ENCODE data around the gene KIF4A.
"Not testable (repeated sequence)": the region's sequence is repeated elsewhere in the genome, so short reads cannot be mapped to it uniquely, and the experiment has no call there.

KIF4A gene, protein sequence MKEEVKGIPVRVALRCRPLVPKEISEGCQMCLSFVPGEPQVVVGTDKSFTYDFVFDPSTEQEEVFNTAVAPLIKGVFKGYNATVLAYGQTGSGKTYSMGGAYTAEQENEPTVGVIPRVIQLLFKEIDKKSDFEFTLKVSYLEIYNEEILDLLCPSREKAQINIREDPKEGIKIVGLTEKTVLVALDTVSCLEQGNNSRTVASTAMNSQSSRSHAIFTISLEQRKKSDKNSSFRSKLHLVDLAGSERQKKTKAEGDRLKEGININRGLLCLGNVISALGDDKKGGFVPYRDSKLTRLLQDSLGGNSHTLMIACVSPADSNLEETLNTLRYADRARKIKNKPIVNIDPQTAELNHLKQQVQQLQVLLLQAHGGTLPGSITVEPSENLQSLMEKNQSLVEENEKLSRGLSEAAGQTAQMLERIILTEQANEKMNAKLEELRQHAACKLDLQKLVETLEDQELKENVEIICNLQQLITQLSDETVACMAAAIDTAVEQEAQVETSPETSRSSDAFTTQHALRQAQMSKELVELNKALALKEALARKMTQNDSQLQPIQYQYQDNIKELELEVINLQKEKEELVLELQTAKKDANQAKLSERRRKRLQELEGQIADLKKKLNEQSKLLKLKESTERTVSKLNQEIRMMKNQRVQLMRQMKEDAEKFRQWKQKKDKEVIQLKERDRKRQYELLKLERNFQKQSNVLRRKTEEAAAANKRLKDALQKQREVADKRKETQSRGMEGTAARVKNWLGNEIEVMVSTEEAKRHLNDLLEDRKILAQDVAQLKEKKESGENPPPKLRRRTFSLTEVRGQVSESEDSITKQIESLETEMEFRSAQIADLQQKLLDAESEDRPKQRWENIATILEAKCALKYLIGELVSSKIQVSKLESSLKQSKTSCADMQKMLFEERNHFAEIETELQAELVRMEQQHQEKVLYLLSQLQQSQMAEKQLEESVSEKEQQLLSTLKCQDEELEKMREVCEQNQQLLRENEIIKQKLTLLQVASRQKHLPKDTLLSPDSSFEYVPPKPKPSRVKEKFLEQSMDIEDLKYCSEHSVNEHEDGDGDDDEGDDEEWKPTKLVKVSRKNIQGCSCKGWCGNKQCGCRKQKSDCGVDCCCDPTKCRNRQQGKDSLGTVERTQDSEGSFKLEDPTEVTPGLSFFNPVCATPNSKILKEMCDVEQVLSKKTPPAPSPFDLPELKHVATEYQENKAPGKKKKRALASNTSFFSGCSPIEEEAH

DNA sequence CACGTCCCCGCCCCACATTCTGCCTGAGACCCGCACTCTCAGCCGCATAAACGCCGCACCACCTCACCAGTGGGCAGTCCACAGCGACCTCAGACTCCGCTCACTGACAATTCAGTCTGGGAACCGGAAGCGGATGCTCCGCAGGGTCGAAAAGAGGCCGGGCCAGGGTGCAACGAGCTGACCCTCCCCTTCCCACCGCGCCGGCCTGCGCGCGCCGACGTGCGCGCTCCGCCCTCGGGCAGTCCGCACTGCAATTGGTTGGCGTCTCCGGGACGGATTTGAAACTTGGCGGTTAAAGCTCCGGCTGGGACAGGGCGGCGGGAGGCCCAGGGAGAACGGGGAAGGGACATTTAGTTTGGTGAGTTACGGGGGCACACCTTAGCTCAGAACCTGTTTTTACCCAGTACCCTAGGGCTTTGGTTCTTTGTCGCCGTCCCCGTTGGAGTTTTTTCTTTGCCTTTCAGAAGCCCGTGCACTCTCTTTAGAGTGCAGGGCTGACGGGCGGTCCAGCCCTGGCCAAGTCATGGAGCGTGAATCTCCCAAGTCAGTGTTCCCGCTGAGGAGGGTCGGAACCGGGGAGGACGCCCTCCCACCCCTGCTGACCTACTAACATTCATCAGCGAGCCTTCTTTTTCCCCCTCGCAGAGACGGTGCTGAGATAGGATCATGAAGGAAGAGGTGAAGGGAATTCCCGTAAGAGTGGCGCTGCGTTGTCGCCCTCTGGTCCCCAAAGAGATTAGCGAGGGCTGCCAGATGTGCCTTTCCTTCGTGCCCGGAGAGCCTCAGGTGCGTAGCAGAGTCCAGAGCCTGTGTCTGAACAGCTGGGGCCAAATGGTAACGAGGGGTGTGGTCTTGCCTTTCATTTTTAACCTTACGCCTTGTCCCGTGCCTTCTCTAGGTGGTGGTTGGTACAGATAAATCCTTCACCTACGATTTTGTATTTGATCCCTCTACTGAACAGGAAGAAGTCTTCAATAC lies at the start of gene KIF4A, which contains the start of gene PDZD11:
KIF4A (plus strand) TSS at position 312 of the 978 bp plus-strand sequence; CDS start at position 667, 355 bp downstream.
PDZD11 (minus strand) TSS at position 135 of the 978 bp plus-strand sequence. CDS start 586 bp downstream, outside the sequence.
- peak; percentile 96 for DNase-seq (ENCODE audit: low spot score)

DNA sequence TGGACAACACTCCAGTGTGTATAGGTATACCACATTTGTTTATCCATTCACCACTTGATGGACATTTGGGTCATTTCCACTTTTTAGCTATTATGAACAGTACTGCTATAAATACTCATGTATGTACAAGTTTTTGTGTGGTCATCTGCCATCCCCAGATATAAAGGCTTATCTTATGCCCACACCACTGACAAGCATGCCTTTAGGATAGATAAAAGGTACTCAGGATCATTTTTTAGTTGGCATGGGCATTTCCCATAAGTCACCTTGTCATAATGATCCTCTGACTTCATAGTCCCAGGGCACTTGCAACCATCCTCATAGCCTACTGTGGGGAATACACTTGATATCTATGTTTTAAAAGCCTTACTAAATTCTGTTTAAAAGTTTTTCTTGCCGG lies 49.2 kb upstream of the KIF4A start:
- DNase-seq (ENCODE audit: low spot score) = no peak

DNA sequence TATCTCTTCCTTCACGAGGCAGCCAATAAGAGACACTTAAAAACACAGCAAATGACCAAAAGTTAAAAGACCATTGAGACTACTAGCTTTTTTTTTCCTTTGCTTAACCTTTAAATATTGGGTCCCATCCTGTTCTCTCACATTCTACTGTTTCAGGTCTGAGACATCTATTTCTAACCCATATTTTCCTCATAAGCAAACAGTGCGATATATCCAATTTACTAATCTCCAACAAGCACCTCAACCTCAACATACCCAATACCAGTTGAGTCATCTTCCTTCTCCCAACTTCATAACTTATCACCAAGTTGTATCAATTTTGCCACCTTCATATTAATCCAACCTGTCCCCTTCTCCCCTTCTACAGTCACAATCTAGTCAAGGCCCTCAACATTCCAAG lies 48.4 kb upstream of the KIF4A start:
- no peak for DNase-seq (ENCODE audit: low spot score)

DNA sequence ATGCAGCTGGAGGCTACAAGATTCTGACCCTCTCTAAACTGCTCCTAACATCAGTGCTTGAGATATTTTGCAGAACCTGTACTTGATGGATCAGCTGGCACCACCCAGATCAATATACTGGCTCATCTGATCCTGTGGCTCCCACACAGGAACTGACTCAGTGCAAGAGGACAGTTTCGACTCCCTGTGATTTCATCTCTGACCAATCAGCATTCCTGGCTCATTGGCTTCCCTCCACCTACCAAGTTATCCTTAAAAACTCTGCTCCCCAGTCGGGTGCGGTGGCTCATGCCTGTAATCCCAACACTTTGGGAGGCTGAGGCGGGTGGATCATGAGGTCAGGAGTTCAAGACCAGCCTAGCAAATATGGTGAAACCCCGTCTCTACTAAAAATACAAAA lies 46.3 kb upstream of the KIF4A start:
- DNase-seq (ENCODE audit: low spot score) = not testable (repeated sequence)

DNA sequence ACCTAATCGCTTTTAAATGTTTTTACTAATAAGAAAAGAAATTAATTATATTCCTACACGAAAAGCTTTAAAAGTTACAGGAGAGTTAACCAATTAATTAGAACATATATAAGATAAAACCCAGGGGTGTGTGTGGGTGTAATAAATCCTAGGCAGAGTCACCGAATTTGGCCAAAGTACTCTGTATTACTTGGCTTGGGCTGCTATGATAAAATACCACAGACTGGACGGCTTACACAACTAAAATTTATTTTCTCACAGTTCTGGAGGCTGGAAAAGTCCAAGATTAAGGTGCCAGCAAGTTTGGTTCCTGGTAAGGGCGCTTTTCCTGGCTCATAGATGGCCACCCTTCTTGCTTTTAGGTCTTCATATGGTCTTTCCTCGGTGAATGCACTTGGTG lies 45.0 kb upstream of the KIF4A start:
- no peak for DNase-seq (ENCODE audit: low spot score)

DNA sequence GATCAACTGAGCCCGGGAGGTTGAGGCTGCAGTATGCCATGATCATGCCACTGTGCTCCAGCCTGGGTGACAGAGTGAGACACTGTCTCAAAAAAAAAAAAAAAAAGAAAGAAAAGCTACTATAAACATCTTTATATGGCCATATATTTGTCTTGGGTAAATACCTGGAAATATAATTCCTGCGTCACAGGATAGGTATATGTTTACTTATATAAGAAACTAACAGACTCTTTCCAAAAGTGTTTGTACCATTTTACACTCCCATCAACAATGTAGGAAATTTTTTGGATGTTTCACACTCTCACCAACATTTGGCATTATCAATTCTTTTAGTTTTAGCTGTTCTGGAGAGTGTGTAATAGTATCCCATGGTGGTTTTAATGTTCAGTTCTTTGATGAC lies 42.7 kb upstream of the KIF4A start:
- no peak for DNase-seq (ENCODE audit: low spot score)

DNA sequence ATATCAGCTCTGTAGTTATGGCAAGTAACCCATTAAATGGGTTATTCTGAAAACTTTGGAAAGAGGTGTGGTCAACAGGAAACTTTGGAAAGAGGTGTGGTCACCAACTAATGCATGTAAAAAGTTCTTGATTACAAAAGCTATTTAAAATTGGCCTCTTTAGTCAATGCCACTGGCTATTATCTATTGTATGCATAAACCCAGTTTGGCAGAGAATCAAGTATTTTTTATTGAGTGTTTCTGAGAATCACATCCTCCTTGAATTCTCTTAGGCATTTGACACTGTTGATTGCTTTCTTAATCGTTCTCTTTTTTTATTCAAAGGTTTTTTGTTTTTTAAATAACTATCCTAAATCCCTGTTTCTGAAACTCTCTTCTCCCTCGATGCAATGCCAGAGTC lies 37.4 kb upstream of the KIF4A start:
- DNase-seq (ENCODE audit: low spot score) = no peak

DNA sequence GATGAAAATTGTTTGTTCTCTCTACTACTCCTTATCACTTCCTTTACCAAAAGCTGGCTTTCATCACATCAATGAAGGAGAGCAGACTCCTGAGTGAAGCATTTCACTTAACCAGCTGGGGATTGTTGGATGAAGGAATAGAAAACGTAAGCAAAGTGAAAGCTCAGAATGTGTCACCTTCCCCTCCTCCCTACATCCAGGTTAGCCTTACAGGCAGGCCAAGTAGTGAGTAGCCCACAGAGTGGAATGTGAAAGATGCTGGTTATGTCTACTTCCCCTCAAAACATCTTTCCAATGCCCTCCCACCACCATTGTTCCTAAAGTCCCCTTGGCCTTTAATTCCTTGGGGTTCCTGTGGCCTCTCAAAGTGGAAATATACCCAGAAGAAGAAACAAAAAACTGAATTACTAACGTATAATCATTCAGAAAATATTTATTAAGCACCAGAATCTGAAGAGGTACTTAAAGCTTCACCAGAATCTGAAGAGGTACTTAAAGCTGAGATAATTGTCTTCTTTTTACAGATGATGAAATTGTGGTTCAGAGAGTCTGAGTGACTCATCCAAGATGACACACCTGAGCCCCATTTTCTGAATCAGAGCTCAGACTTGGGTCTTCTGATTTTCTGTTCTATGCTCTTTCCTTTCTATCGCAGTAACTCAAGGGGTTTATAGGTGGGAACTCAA lies 36.4 kb upstream of the KIF4A start:
- no peak for DNase-seq (ENCODE audit: low spot score)

DNA sequence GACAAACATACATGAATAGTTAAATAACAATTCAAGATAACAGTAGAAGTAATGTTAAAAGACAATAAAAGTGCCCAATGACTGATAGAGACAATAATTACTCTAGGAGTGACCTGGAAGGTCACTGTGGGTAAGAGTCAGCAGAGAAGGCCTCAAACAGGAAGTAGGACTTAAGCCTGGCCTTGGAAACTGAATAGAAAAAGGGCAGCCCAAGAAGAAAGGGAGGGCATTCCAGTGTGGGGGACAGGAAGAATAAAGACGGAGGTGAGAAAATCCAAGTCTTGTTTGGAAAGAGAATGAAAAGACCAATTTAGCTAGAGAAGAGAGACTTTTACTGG lies 35.9 kb upstream of the KIF4A start:
- no peak for DNase-seq (ENCODE audit: low spot score)

DNA sequence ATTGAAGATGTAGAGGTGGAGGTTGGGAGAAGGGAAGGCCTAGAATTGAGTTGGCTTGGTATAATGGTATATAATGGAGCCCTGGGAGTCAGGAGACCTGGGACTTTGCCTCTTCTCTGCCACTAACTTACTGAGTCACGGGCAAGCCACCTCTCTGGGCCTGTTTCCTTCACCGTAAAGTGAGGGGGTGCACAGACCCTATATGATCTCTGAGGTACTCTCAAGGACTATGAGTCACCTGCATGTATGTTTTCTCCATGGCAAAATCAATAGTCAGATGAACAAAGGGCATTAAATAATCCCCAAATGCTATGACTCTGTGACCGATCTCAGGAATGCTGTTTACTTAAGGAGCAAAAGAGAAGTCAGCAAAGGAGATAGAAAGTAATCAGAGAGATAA lies 35.0 kb upstream of the KIF4A start:
- DNase-seq (ENCODE audit: low spot score) = no peak

DNA sequence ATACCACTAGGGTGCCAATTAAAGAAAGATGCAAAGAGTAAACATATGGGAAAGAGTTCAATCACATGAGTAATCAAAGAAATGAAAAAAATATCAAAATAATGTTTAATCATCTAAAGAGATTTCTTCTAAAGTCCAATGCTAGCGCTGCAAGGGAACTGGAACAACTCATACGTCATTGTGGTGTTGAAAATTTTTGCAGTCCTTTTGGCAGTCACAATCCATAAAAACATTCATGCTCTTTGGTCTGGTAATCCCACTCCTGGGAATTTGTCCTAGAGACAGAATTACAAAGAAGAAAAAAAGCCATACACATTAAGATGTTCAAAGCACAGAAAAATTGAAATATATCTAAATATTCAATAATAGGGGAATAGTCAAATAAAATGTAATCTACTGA lies 34.5 kb upstream of the KIF4A start:
- no peak for DNase-seq (ENCODE audit: low spot score)

DNA sequence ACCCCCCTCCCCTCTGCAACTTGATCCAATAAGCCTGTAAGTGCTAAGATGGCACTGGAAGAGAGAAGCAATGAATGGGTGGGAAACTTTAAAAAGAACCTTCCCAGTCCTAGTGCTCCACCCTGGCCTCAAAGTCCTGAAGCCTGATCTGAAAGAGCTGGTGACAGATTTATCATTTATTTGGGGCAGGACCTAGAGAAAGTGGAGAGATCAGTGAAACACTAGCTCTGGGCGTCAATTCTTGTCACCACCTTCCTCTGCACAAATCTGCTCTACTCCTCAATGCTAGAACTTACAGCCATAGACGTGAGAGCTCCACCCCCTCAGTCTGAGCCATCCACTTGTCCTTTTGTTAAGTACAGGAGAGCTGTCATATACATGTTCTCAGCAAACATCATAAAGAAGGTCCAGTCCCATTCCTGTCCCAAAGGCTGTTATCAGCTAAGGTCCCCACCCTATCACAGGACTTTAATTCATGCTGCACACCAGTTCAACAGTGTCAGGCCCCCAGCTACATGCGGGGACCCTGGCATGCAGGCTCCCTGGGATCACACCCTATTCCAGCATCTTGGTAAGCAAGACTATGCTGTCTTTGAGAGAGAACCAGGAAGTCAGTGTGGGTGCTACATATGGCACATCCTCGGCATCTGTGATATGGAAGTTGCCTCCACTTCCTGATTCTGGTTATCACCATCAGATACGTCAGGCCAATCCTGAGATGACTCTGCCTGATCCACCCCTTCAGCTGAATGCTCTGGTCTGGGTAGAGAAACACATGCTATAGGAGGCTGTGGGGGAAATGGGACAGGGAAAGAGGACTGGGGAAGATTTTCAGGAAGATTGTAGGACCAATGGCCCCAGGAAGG lies 32.2 kb upstream of the KIF4A start:
- DNase-seq (ENCODE audit: low spot score) = no peak

DNA sequence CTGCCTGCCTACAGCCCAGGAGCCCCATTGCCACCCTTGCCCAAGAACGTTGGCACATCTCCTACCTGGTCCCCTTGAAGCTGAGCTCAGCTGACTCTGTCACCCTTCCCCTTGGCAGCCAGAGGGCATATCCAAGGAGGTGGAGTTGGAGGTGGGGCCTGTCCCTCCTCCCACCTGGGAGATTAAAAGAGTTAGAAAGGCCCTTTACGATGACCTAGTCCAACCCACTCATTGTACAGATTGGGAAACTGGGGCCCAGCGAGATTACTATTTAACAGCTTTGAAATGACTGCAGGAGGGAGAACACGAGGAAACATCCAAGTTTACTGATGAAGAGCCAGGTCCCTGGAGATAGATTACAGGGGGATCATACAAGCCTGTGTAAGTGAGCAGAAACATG lies 29.8 kb upstream of the KIF4A start, which contains the start of gene P2RY4:
P2RY4 (minus strand) TSS at position 101 of the 400 bp plus-strand sequence. CDS start 580 bp downstream, outside the sequence.
- DNase-seq (ENCODE audit: low spot score) = no peak

DNA sequence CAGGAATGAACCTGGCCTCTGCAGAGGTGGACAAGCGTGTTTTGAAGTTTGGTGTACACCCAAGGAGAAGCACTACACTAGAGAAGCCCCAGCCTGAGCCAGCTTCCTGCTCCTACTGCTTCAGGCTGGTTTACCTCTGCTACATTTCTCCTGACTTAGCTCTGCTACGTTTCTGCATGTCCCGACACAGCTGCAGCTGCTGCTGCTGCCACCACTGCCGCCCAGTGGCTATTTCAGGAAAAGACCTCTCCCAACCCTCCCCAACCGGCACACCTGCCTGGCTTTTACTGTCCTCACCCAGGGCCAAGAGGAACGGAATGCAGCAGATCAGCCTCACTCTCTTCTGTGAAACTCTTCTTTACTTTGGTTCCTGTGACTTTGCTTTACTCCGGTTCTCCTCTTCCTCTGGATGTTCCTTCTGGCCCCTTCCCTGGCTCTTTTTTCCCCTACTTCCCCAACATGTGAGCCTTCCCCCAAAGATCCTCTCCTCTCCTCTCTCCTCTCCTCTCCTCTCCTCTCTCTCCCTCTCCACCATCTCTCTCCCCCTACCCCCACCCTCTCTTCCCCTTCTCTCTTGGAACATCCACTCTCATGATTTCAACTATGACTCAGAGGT lies 26.8 kb upstream of the KIF4A start:
- peak; percentile 5 for DNase-seq (ENCODE audit: low spot score)

DNA sequence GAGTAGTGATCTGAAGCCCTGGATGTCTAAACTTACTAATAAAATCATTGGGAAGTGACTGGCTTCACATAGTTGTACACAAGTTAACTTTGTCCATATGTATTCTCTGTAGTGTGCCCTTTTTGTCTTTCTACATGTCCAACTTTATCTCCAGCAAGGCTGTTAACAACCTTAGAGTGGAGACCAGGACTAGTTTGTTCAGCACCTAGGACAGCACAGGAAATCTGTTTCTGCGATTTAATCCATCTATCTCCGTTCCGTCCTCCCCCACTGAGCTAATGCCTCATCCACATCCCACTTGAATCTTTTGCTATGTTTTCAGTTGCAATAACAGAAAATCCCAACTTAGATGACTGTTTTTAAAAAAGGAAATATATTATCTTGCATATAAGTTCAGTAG lies 25.1 kb upstream of the KIF4A start:
- DNase-seq (ENCODE audit: low spot score) = no peak

DNA sequence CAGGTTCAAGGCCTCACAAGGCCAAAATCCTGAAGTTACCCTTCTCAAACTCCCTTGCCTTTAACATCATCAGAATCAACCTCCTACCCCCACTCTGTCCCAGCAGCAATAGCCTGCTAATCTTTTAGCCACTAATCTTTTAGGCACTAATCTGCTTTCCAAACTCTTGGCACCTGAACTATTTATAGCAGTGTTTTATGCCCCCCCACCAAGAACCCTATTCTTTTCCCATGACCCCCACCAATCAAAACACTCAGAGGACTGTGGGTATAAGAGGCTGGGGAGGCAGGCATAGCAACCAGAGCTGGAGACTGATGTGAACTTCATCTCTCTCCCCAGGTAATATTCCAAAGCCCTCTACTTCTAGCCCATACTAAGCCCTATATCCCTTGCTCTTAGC lies 21.9 kb upstream of the KIF4A start, which contains the start of gene ARR3:
ARR3 (plus strand) TSS at position 301 of the 400 bp plus-strand sequence. CDS start 1,052 bp downstream, outside the sequence.
- DNase-seq (ENCODE audit: low spot score) = no peak

DNA sequence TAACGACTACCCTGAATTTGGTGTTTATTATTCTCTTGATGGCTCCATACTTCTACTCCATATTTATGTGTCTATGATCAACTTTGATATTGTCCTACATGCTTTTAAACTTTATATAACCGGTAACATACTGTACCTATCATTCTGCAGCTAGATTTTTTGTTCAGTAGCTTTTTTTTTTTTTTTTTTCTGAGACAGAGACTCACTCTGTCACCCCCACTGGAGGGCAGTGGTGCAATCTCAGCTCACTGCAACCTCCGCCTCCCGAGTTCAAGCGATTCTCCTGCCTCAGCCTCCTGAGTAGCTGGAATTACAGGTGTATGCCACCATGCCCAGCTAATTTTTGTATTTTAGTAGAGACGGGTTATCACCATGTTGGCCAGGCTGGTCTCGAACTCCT lies 15.9 kb upstream of the KIF4A start:
- not testable (repeated sequence) for DNase-seq (ENCODE audit: low spot score)

DNA sequence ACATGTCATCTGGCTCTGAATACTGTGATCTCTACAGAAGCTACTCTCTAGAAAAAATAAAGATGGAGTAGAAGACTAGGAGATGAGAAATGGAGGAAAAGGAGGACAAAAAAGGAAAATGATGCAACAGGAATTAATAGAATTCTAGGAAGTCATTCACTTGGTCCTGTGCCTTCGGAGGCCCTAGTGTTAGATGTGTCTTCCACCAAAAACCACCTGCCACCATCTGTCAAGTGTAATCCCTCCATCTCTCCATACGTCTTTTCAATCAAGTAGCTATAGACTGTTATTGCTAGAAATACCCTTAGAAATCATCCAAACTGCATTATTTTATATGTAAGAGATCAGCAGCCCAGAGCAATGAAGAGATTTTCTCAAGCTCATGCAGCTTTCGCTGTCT lies 10.8 kb upstream of the KIF4A start:
- no peak for DNase-seq (ENCODE audit: low spot score)

DNA sequence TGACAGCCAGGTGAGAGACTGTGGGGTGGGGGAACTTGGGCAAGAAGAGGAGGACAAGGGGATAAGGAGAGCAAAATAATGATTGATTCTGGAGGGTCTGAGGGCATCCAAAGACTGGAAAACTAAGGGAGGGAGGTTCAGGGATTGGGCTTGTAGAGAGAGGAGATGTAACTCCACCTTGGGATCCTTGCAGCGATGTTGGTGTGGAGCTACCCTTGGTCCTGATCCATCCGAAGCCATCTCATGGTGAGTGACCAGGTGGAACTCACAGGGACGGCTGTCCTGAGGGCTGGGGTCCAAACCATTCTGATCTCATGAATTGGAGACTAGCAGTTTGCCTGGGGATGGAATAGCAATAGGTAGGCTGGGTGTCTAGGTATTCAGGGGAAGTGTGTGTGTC lies 9.3 kb upstream of the KIF4A start:
- no peak for DNase-seq (ENCODE audit: low spot score)
